Kidney epithelial cell (primary cell): ENCODE data around the gene PHACTR3. TPM values are rescaled to one million over a fixed set of nuclear protein-coding genes. Genes with fewer than 3 reads are reported as not detected.

Experiments
- DNase-seq: peaks from one replicate; pipeline ENCODE4 v3.0.0-alpha.2; 2010; ENCODE audit warnings: low read depth
- H3K27me3 ChIP-seq: 2 replicates; pipeline ENCODE4 v1.6.0; 2011; ENCODE audit warnings: low read length; ENCODE audit not compliant: control insufficient read depth, insufficient read depth
- H3K36me3 ChIP-seq: 2 replicates; pipeline ENCODE4 v1.5.1; 2011; ENCODE audit warnings: low read length; ENCODE audit not compliant: control insufficient read depth, insufficient read depth
- H3K4me3 ChIP-seq: 2 replicates; pipeline ENCODE4 v1.5.1; 2011; ENCODE audit warnings: low read depth, mild to moderate bottlenecking, control low read depth, low read length
- CTCF ChIP-seq: IDR thresholded peaks from 2 replicates; pipeline ENCODE4 v1.5.1; 2011; ENCODE audit warnings: mild to moderate bottlenecking, moderate library complexity, low read length, control low read depth, inconsistent platforms; ENCODE audit not compliant: insufficient read depth, poor library complexity, severe bottlenecking
- total RNA-seq: library from RNA; depleted of rRNA; stranded (reverse); fragments of >200 nt; gene quantifications from 2 replicates; pipeline ENCODE4 v1.2.3, GENCODE V29; 2015

The PHACTR3 gene
- total RNA-seq, 1 donor from 2014 or later, result not detected

- TF ChIP-seq CTCF, result no peak
- no peaks in the 10 kb centered on the region for H3K36me3 ChIP-seq
- no peak for DNase-seq
- no peak overlapping the region for H3K4me3 ChIP-seq
- no peaks in the 10 kb centered on the region for H3K27me3 ChIP-seq
Measured at GRCh38 chr20:59561228-59561605, 43.1 kb upstream of the PHACTR3 start.

DNA sequence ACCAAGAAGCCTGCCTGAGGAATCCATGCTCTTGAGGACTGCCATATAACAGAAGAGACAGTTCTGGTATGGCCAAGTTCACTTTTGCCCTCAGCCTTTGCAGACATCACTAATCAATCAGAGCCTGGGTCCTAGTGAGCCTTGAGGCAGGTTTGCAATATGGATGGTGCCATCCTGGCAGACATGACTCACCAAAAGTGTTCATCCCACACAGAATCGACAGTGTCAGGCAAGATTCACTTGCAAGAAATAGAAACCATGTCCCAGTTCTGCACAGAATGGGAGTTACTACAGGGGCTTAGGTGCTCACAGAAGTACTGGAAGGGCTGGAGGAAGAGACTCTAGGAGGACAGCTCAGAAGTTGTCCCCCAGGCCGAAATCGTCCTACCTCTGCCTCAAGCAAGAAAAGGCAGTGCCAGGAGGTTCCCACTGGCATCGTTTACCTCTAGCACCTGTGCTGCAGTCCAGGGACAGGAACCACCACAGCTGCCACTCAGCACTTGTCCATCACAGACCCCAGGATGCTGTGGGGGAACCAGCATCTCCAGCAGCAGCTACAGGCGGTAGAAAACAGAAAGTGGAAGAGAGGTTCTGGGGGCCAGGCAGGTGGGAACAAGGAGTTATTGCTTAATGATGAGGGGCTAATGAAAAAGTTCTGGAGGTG lies 42.6 kb upstream of the PHACTR3 start:
- no peaks in the 10 kb centered on the region for H3K27me3 ChIP-seq
- no peak for DNase-seq
- TF ChIP-seq CTCF, result no peak
- no peaks in the 10 kb centered on the region for H3K36me3 ChIP-seq
- H3K4me3 ChIP-seq, result no peak overlapping the region

DNA sequence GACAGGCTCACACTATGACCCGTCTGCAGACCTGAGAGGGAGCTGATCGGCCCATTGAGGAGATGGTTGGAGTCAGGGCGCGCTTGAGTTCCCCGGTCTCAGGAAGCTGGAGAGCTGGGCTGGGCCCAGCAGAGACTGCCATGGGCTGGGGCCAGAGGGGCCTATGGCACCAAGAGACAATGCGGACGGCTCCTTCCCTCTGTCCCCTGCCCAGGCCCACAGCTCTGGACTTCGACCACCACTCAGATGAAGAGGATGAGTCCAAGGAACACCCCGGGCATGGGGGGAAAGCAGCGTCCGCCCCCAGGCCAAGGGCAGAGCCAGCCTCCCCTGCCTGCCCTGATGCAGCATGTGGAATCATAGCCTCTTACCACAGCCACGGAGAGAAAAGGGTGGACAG lies 40.2 kb upstream of the PHACTR3 start:
- TF ChIP-seq CTCF, result no peak
- Histone ChIP-seq H3K27me3 (no peaks in the 10 kb centered on the region), H3K4me3 (no peak overlapping the region), H3K36me3 (no peaks in the 10 kb centered on the region)
- no peak for DNase-seq

GRCh38 chr20:59564943-59565342 lies 39.4 kb upstream of the PHACTR3 start:
- DNase-seq, result no peak
- H3K27me3 ChIP-seq, result no peaks in the 10 kb centered on the region
- TF ChIP-seq CTCF, result no peak
- H3K4me3 ChIP-seq, result no peak overlapping the region
- H3K36me3 ChIP-seq, result no peaks in the 10 kb centered on the region

DNA sequence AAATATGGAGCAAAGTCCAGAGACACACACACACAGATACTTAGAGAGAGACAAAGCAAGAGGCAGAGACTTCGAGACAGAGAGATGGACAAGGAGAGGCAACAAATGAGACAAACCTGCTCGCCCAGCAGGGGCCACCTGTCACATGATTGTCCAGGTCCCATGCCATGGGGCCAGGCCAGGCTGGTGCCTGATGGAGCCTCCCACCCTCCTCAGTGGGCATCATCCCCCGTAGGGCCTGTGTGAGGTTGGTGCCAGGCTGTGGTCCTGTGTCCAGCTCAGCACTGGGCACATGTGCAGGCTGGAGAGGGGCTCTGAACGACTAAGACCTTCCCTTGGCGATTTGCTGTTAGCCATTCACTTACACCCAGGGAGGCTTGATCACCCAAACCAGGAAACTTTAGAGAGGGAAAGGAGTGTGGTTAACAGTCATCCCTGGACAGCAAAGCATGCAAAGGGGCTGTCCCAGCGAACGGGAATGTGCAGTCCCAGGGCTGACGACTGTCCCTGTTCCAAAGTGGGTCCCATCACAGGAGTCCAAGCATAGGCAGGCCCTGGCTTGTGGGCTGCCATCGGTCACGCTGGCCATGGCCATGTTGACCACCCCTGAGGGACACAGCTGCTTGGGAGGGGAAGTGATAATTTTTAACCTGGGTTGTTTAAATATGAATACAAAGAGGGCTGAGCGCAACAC lies 38.4 kb upstream of the PHACTR3 start:
- Histone ChIP-seq H3K27me3 (no peaks in the 10 kb centered on the region), H3K4me3 (no peak overlapping the region), H3K36me3 (no peaks in the 10 kb centered on the region)
- DNase-seq, result no peak
- no peak for TF ChIP-seq CTCF
